NCI-H2227 treated with DMSO at 0.1 percent for 48 hours (cell line): Measurements from ENCODE around the gene VCL.
"Not testable (repeated sequence)": the region's sequence is repeated elsewhere in the genome, so short reads cannot be mapped to it uniquely, and the experiment has no call there.

Source experiments
- DNase-seq: peaks from one replicate; lab custom pipeline; 2025; lab: John Stamatoyannopoulos, UW

Gene VCL

DNA sequence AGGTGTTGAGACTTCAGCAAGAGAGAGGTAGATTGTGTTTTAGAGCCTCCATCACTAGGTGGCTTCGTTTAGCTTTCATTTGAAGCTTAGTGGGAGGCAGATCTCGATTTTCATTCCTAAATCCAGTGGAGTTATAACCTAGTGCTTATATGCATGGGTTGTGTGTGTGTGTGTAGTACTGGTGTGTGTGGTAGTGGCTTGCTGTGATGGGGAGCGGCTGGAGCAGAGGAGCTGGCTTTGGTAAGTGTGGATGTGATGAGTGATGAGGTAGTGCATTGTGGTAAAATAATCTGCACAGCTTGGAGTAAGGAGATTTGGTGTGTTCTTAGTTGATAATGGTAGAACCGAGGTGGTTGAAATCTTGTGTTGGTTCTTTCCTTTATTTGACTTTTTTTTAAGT, 109.5 kb downstream of the VCL start:
- no peak for DNase-seq

DNA sequence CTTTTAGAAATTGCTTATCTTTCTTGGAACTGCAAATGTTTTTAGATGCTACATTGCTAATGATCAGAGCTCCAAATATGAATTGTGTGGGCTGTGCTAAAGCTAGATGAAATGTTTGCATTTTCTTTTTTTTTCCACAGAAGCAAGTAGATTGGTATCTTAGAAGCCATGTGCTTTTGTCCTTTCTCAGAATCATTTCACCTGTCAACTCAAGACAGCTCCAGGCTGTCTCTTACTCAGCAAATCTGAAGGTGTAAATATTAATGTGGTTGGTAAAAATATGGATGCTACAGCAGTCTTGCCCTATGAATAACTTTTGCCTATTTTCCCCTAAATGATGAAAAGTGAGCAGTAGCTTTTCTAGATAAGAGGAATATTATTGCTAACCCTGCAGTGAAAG, 111.5 kb downstream of the VCL start:
- DNase-seq, result no peak

DNA sequence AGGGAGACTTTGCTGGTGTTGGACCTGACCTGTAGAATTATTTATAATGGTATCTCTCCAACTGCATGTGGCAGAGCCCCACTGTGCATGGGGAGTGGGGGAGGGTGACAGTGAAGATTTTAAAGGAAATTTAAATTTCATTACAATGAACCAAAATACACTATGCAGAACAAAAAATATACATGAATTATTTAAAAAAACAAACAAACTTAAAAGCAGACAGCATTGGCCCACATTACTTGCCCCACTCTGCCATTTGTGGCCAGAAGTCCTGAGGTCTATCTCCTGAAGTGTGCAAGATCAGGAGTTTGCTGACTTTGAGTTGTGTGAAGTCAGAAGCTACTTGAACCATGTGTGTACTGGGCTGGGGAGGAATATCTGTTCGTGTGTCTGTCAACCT, 112.2 kb downstream of the VCL start:
- no peak for DNase-seq

DNA sequence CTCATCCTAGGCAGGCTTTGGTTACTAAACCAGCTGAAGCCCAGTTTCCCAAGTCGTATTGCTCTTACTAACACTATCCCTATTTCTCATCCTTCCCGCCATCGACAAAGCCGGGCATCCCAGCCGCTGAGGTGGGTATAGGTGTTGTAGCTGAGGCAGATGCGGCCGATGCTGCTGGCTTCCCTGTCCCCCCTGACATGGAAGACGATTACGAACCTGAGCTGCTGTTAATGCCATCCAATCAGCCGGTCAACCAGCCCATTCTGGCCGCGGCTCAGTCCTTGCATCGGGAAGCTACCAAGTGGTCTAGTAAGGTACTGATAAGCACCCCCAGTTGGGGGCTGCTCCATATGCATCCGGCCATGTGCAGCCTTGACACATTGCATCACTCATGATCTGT, 113.9 kb downstream of the VCL start:
- DNase-seq, result no peak

DNA sequence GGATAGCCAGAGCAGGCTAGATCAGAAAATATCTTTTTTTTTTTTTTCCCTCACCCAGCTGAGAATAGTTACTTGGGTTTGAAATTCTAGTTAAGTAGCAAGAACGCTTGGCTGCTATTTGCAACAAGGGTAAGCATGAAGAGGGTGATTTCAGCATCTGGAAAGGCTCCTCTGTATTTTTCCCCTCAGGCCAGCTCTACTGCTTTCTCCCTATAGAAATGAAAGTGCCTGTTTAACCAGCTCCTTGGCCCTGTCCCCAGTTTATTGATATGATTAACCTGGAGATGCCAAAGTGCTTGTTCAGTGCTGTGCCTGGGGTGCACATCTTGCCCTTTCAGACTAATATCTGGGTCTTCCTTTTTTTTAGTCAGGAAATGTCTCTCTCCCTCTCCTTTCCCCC, 115.6 kb downstream of the VCL start:
- no peak for DNase-seq

DNA sequence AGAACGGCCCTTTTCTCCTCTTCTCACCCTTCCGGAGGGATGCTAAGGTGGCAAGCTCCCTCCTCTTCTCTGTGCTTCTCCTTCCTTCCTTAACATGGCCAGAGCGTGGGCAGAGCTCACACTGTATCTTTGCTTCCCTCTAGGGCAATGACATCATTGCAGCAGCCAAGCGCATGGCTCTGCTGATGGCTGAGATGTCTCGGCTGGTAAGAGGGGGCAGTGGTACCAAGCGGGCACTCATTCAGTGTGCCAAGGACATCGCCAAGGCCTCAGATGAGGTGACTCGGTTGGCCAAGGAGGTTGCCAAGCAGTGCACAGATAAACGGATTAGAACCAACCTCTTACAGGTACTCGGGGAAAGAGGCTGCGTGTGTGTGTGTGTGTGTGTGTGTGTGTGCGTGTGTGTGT, 116.1 kb downstream of the VCL start:
- DNase-seq, result no peak

DNA sequence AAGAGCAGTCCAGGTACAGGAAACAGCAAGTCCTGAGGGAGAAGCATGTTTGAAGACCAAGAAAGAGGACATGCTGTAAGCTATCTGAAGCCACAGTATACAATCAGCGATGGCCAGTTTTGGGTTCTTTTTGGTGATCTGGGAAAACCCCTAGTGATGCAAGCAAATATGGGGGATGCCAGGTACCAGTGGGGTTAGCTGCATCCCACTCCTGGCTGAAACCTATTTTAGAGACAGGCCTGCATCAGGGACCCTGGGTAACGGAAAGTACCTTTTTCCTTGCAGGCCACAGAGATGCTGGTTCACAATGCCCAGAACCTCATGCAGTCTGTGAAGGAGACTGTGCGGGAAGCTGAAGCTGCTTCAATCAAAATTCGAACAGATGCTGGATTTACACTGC, 119.8 kb downstream of the VCL start:
- DNase-seq, result no peak

DNA sequence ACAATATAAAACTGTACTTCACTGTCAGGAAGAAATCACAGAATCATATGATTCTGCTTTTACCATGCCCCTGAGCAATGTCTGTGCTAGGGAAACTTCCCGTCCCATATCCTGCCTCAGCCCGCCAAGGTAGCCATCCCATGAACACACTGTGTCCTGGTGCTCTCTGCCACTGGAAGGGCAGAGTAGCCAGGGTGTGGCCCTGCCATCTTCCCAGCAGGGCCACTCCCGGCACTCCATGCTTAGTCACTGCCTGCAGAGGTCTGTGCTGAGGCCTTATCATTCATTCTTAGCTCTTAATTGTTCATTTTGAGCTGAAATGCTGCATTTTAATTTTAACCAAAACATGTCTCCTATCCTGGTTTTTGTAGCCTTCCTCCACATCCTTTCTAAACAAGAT, 120.9 kb downstream of the VCL start:
- no peak for DNase-seq

DNA sequence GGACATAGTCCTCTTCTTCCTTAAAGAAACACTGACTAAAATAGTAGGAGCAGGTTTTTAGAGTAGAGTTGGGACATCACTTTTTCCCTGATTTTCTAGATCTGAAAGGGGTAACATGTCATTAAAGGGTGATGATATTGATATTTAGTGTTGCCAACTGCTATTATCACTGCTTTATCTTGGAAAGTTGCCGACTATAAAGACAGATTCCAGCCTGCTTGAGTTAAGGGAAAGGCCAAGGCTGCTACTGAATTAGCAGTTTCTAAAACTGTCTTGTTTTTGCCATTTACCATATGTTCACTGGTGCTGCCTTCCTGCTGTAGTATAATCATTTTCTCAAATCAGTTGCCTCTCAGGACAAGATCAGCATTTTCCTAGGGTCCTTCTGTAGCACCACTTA, 123.0 kb downstream of the VCL start:
- DNase-seq, result no peak

DNA sequence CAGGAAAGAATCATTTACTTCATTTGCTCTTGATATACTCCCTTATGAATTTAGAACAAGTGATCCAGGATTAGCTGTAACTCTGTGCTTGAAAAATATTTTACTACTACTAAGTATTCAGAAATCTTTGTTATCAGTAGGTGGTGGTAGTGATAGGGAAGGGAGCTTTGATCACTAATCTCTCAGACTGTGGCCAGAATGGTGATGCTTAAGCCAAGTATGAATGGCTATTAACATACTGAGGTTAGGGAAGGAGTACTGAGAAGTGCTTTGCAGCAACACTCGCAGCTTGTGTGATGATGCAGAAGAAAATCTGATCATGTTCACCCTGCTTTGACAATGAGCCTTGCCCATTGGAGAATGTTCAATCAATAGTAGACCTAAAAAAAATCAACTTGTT, 123.5 kb downstream of the VCL start:
- DNase-seq, result no peak

DNA sequence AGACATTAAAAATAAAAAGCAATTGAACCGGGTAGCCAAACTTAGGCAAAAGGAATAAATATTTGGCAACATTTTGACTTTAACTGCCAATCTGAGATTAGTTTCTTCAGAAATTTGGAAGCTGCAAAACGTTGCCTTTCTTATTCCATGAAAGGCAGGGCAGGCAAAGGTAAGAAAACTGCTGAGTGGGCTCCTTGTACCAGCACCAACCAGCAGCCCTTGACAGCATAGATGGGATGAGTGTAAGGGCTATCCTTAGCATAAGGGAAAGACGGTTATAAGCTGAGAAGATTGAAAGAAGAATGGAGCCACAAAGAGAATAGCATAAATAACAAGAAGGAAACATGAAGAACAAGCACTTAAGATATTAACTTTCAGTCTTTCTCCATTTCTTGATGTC, 124.1 kb downstream of the VCL start:
- no peak for DNase-seq

DNA sequence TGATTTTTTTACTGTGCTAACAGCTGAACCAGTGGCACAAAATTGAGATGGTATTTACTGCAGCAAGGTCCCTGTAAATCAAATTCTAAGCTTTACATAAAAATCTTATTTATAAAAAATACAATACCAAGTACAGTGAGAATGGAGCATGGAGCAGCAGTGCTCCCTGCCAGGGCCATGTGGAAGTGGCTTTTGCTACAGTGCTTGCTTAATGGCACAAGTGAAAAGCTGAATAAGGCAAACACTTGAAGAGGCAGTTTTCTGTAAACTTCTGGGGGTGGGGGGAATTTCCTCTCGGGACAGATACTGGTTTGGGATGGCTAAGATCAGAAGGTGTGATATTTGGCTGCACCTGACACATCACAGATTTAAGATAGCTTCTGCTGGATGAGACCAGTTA, 125.2 kb downstream of the VCL start:
- no peak for DNase-seq

DNA sequence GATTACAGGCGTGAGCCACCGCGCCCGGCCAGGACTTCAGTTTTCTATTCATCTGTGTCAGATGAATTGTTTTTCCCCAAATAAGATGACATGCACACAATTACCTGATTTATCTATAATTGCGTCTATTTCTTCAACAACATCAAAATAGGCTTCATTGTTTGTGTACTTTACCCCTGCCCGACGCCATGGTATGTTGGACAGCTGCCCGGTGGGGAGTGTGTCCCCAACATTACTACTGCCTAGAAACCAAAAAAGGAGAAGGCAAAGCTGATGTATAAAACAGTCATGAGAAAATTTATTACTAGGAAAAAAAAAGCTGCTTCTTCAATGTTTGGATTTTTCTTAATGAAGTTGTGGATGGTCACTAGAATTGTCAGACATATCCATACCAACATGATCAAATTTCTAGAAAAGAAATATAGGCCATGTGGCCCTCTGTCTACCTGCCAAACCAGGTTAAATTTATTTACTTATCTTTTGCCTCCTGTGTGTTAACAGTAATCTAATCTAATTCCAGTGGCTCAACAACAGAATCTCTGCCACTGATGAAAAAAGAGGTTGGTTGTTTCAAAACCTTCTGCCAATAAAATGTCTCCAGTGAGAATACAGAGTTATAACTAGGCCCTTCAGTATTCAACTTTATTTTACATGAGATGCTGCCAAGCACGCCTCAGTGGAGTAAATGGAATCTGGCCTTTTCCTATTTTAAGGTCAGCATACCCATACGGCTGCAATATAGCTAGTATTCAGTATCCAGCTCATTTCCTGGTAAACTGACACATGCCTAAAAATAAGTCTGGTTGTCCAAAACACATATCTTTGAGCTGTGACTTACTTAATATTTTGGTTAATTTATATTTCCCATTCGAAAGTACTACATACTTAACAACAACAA, 136.3 kb downstream of the VCL start:
- no peak for DNase-seq

DNA sequence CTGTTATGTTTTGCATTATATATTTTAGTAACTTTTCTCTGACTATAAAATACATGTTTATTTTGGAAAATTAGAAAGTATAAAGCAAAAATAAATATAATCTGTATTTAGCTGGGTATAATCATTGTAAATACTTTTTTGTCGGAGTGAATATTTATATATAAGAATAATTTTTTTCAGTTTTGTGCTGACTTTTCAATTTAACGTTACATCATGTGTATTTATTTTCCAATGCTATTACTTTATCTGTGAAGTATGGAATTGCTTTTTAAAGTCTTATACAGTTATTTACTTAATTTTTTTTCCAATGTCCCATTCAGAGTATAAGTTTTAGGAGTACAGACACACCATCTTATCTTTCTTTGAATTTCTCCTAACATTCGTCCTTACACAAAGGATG, 137.5 kb downstream of the VCL start:
- no peak for DNase-seq

DNA sequence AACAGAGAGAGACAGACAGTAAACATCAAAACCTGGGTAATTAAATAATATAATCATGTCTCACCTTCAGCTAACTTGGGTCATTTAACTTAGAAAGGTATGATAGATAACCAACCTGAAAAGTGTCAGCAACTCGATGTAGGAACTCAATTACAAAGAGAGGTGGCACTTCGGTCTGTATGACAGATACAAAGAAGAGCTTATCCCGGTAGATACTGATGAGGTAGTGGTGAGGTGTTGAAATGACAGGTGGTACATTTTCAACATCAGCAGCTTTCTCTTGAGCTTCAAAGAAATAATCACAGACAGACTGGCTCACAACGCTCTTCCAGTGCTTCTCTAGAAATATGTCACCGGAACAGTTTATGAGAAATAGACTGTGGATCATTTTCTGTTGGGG, 140.1 kb downstream of the VCL start:
- DNase-seq, result no peak

DNA sequence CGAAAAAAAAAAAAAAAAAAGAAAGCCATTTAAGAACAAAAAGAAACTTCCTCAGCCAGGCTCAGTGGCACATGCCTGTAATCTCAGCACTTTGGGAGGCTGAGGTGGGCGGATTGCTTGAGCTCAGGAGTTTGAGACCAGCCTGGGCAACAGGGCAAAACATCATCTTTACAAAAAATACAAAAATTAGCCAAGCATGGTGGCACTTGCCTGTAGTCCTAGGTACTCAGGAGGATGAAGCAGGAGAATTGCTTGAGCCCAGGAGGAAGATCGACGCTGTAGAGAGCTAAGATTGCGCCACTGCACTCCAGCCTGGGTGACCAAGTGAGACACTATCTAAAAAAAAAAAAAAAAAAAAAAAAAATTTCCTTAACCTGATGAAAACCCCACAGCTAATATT, 140.7 kb downstream of the VCL start:
- not testable (repeated sequence) for DNase-seq

DNA sequence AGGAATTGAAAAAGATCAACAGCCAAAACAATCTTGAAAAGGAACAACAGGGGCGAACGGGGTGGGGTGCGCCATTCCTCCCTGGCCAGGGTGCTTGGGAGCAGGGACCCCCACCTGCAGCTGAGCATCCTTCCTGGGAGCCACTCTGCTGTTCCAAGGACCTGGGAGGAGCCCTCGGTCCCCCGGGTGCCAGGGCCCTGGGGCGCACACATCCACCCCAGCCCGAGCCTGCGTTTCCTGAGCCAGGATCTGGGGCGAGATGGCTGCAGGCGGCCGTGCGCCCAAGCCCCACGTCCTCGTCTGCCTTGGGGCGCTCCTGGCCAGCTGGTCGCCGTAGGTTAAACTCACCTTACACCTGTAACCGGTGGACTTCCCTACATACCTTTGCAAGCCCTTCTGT, 142.1 kb downstream of the VCL start:
- DNase-seq, result no peak

DNA sequence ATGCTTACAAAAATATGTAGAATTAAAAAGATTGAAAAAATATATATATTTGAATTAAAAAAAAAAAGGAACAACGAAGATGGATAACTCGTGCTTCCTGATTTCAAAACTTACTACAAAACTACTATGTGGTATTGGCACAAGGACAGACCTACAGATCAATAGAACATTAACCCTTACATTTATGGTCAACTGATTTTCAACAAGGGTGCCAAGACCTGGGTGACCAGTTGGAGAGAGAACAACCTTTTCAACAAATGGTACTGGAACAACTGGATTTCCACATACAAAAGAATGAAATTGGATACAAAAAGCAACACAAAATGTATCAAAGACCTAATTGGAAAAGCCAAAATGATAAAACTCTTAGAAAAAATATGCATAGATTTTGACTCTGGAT, 142.6 kb downstream of the VCL start:
- no peak for DNase-seq

DNA sequence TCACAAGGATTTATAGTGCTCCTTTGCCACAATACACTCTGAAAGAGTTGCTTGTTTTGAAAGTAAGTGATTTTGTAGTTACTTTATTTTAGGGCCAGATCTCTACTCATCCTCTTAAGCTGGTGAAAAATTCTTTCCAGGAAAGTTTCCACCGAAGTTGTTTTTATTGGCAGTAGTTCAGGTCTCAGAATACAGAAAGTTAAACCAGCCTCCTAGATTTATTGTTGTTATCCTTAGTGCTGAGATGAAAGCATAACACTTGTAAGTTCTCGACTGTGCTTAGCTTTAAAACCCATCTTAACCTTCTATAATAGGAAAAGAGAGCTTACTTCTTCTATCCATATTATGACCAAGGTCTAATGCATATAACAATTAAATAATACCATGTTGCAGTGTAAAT, 147.2 kb downstream of the VCL start:
- no peak for DNase-seq

DNA sequence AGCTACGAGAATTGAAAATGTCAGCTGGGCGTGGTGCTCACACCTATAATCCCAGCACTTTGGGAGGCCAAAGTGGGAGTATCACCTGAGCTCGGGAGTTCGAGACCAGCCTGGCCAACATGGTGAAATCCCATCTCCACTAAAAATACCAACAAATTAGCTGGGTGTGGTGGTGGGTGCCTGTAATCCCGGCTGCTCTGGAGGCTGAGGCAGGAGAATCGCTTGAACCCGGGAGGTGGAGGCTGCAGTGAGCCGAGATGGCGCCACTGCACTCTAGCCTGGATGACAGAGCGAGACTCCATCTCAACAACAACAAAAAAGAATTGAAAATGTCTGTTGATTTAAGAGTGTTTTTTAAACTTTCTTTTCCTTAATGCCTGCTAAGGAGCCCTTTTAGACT, 149.1 kb downstream of the VCL start:
- not testable (repeated sequence) for DNase-seq

DNA sequence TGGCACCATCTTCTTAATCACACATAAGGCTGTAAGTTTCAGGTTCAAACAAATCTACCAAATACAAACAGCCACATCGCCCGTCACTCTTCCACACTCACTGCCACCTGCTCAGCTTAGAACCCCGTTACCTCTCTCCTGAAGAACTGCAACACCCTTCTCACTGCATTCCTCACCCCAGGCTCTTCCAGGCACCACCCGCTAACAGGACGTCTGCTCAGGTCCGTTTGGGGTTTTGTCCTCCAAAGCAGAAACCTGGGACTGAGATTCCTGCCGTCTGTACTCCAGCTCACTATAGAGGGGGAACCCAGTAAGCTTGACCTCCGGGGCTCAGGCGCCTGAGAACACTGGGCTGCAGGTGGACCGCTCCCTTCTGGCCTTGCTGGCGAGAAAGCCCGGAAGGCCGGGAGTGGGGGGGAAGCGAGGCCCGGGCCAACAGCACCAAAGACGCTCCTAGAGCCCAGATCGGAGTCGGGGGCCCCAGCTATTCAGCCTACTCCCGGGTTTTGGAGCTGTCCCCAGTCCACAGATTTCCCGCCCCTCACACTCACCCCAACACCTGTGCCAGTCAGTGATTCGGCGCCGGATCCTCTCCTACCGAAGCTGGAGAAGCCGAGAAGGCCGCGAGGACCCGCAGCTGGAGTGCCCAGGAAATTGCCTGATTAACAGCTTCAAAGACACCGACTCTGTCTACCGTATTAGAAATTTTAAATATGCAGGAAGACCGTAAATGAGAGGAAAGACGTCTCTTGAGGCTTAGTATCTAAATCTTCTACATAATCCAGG, 152.5 kb downstream of the VCL start, which contains the start of gene AP3M1:
Gene AP3M1 (minus strand): TSS at position 625 of the 786 bp plus-strand sequence. CDS start 12,449 bp downstream, outside the sequence.
- no peak for DNase-seq

DNA sequence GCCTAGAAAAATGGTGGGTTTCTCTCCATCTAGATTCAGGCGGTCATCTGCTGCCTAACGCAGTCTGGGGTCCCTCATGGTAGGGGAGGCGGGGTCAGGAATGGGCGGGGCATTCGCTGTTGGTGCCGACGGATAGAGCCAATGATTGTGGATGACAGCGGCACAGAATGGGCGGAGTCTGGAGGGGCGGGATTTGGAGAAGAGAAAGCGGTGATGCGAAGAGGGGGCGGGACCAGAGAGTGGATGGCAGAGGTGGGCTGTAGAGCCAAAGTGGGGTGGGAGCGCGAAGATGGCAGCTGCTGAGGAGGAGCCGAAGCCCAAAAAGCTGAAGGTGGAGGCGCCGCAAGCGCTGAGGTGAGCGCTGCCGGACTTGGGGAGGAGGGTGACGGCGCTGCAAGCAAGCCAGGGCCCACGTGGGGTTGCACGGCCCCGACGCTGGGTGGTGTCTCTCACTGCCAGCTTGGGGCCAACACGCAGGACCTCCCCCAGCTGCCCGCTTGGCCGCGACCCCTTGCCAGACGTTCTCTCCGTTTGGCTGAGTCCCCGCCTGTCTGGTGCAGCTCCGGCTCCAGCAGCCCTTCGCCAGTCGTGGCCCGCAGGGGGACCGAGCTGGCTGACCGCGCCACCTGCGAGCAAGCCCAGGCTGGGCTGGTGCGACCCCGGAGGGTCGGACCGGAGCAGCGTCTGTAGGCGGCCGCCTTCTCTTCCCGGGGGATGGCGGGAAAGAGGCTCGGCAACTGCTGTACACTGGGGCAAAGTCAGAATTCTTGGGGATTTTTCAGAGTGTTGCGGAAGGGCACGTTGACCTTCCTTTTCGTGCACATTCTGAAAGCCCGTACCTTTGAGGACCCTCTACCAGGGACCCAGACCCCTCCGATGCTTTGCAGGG, 153.3 kb downstream of the VCL start, which contains the start of gene ADK:
Gene ADK (plus strand): TSS at position 232 of the 889 bp plus-strand sequence. CDS start 58 bp downstream, at position 290.
- peak; percentile 96 for DNase-seq
